Neural cell (in vitro differentiated cells): ENCODE measurements around the gene RFX8. TPM values are rescaled to one million over a fixed set of nuclear protein-coding genes. Genes with fewer than 3 reads are reported as not detected.

ENCODE experiments used
- H2AFZ ChIP-seq: fragments of 200-600, 300-800 bp; sonication (generic), shearing (Covaris generic); 2 replicates; pipeline ENCODE4 v1.6.0; 2014; ENCODE audit warnings: low read depth, mild to moderate bottlenecking, antibody characterized with exemption, low read length, moderate library complexity
- H3F3A ChIP-seq: fragments of 200-600 bp; shearing (Covaris generic); 2 replicates; pipeline ENCODE4 v1.6.1; 2016; ENCODE audit warnings: mild to moderate bottlenecking, moderate library complexity, mixed read lengths, antibody characterized with exemption, low read length; ENCODE audit not compliant: insufficient read depth, poor library complexity, severe bottlenecking
- H3K27ac ChIP-seq: fragments of 200-600, 300-800 bp; sonication (generic), shearing (Covaris generic); 2 replicates; pipeline ENCODE4 v1.5.1; 2014; ENCODE audit warnings: mild to moderate bottlenecking, low read length, moderate library complexity
- H3K27me3 ChIP-seq: fragments of 300-800, 200-600 bp; sonication (generic), shearing (Covaris generic); 2 replicates; pipeline ENCODE4 v1.6.0; 2014; ENCODE audit warnings: mild to moderate bottlenecking, low read depth, low read length, moderate library complexity; ENCODE audit not compliant: insufficient read depth
- H3K36me3 ChIP-seq: fragments of 300-800, 200-600 bp; sonication (generic), shearing (Covaris generic); 2 replicates; pipeline ENCODE4 v1.5.1; 2014; ENCODE audit warnings: mild to moderate bottlenecking, antibody characterized with exemption, low read length, moderate library complexity; ENCODE audit not compliant: insufficient read depth
- H3K4me2 ChIP-seq: fragments of 300-800, 200-600 bp; sonication (generic), shearing (Covaris generic); 2 replicates; pipeline ENCODE4 v1.6.0; 2014; ENCODE audit warnings: mild to moderate bottlenecking, low read length
- H3K4me3 ChIP-seq: fragments of 300-800, 200-600 bp; sonication (generic), shearing (Covaris generic); 2 replicates; pipeline ENCODE4 v1.5.1; 2014; ENCODE audit warnings: mild to moderate bottlenecking, low read length, moderate library complexity
- H3K79me2 ChIP-seq: fragments of 200-600 bp; shearing (Covaris generic); replicated peaks from 2 replicates; pipeline ENCODE4 v1.6.0; 2014; ENCODE audit warnings: mild to moderate bottlenecking, low read length, moderate library complexity; ENCODE audit not compliant: insufficient read depth
- H3K9ac ChIP-seq: fragments of 300-800, 200-600 bp; sonication (generic), shearing (Covaris generic); 2 replicates; pipeline ENCODE4 v1.6.1; 2016; ENCODE audit warnings: mild to moderate bottlenecking, low read length, mixed read lengths
- H3K9me2 ChIP-seq: fragments of 200-600 bp; shearing (Covaris generic); 2 replicates; pipeline ENCODE4 v1.6.1; 2016; ENCODE audit warnings: mild to moderate bottlenecking, low read length, mixed read lengths; ENCODE audit not compliant: insufficient read depth
- H3K9me3 ChIP-seq: fragments of 200-600, 300-800 bp; sonication (generic), shearing (Covaris generic); 2 replicates; pipeline ENCODE4 v1.6.1; 2016; ENCODE audit warnings: mild to moderate bottlenecking, mixed run types, low read length, moderate library complexity, mixed read lengths
- H4K20me1 ChIP-seq: fragments of 200-600 bp; shearing (Covaris generic); 2 replicates; pipeline ENCODE4 v1.6.1; 2016; ENCODE audit warnings: mild to moderate bottlenecking, mixed run types; ENCODE audit not compliant: insufficient read depth
- CTCF ChIP-seq: fragments of 450-650 bp; IDR thresholded peaks from 2 replicates; pipeline ENCODE4 v1.5.1; 2014; ENCODE audit warnings: antibody characterized with exemption, mild to moderate bottlenecking, moderate library complexity; ENCODE audit not compliant: poor library complexity, severe bottlenecking
- EP300 ChIP-seq: fragments of 450-650 bp; conservative IDR thresholded peaks from 2 replicates; pipeline ENCODE4 v1.6.1; 2014; ENCODE audit warnings: antibody characterized with exemption, mild to moderate bottlenecking, moderate library complexity; ENCODE audit not compliant: poor library complexity, severe bottlenecking
- EZH2 ChIP-seq: fragments of 200-600, 300-800 bp; shearing (Covaris generic), sonication (generic); IDR thresholded peaks from 2 replicates; pipeline ENCODE4 v1.6.1; 2014; ENCODE audit warnings: antibody characterized with exemption, low read length, borderline replicate concordance, mild to moderate bottlenecking; ENCODE audit not compliant: insufficient read depth, poor library complexity, severe bottlenecking
- MXI1 ChIP-seq: fragments of 450-650 bp; conservative IDR thresholded peaks from 2 replicates; pipeline ENCODE4 v1.6.1; 2014; ENCODE audit warnings: antibody characterized with exemption, mild to moderate bottlenecking; ENCODE audit not compliant: poor library complexity, severe bottlenecking
- POLR2AphosphoS5 ChIP-seq: IDR thresholded peaks from 2 replicates; pipeline ENCODE4 v1.6.1; 2012
- RAD21 ChIP-seq: fragments of 450-650 bp; conservative IDR thresholded peaks from 2 replicates; pipeline ENCODE4 v1.6.1; 2014; ENCODE audit warnings: antibody characterized with exemption, mild to moderate bottlenecking, moderate library complexity
- REST ChIP-seq: IDR thresholded peaks from 2 replicates; pipeline ENCODE4 v1.6.1; 2012; ENCODE audit warnings: borderline replicate concordance
- SMC3 ChIP-seq: fragments of 450-650 bp; conservative IDR thresholded peaks from 2 replicates; pipeline ENCODE4 v1.6.1; 2014; ENCODE audit warnings: antibody characterized with exemption, mild to moderate bottlenecking, moderate library complexity; ENCODE audit not compliant: poor library complexity
- TAF1 ChIP-seq: IDR thresholded peaks from 2 replicates; pipeline ENCODE4 v1.6.1; 2012; ENCODE audit warnings: low read depth
- polyA plus RNA-seq: library from polyadenylated mRNA; depleted of rRNA; stranded (reverse); fragments of >200 nt; gene quantifications from 2 replicates; pipeline ENCODE4 v1.2.3, GENCODE V29; 2014

Gene RFX8
- polyA plus RNA-seq, 1 donor from 2014 or later = not detected

GRCh38 chr2:101371636-101372035, 103.3 kb downstream of the RFX8 start:
- TF ChIP-seq RAD21 = no peak
- no peak for TF ChIP-seq SMC3
- TF ChIP-seq POLR2AphosphoS5 = no peak
- no peak for TF ChIP-seq EZH2
- TF ChIP-seq CTCF = no peak
- no peak for TF ChIP-seq REST

GRCh38 chr2:101369100-101369499, 105.8 kb downstream of the RFX8 start:
- Histone ChIP-seq H4K20me1 (no peaks in the 10 kb centered on the region), H2AFZ (no peak overlapping the region), H3K79me2 (no peaks in the 10 kb centered on the region), H3K36me3 (no peaks in the 10 kb centered on the region), H3K27ac (no peak overlapping the region), H3K4me3 (no peak overlapping the region), H3F3A (no peaks in the 10 kb centered on the region), H3K9ac (no peak overlapping the region), H3K27me3 (no peaks in the 10 kb centered on the region), H3K9me3 (no peaks in the 10 kb centered on the region), H3K4me2 (no peak overlapping the region), H3K9me2 (no peaks in the 10 kb centered on the region)
- TF ChIP-seq TAF1 (no peak), POLR2AphosphoS5 (no peak), MXI1 (no peak), EP300 (no peak), CTCF (no peak), EZH2 (no peak), RAD21 (no peak), REST (no peak), SMC3 (no peak)

More at GRCh38 chr2:101371636-101372035, 103.3 kb downstream of the RFX8 start:
- H2AFZ ChIP-seq = no peak overlapping the region
- no peaks in the 10 kb centered on the region for H3K27me3 ChIP-seq
- no peak overlapping the region for H3K9ac ChIP-seq
- H3K79me2 ChIP-seq = no peaks in the 10 kb centered on the region
- no peak overlapping the region for H3K4me2 ChIP-seq
- H3K27ac ChIP-seq = no peak overlapping the region
- H3F3A ChIP-seq = no peaks in the 10 kb centered on the region
- no peak overlapping the region for H3K4me3 ChIP-seq
- H3K9me3 ChIP-seq = no peaks in the 10 kb centered on the region
- no peaks in the 10 kb centered on the region for H4K20me1 ChIP-seq
- no peaks in the 10 kb centered on the region for H3K9me2 ChIP-seq
- no peaks in the 10 kb centered on the region for H3K36me3 ChIP-seq
